ENCODE measurements around the gene ZBTB24. TPM values are rescaled to one million over a fixed set of nuclear protein-coding genes. Genes with fewer than 3 reads are reported as not detected.

The ZBTB24 gene
- total and polyA plus RNA-seq, 2 of the 13 experiments (the other 11 are each of a cell fraction or from before 2014, with no cell fraction given), result 1.5 to 6.2 TPM

DNA sequence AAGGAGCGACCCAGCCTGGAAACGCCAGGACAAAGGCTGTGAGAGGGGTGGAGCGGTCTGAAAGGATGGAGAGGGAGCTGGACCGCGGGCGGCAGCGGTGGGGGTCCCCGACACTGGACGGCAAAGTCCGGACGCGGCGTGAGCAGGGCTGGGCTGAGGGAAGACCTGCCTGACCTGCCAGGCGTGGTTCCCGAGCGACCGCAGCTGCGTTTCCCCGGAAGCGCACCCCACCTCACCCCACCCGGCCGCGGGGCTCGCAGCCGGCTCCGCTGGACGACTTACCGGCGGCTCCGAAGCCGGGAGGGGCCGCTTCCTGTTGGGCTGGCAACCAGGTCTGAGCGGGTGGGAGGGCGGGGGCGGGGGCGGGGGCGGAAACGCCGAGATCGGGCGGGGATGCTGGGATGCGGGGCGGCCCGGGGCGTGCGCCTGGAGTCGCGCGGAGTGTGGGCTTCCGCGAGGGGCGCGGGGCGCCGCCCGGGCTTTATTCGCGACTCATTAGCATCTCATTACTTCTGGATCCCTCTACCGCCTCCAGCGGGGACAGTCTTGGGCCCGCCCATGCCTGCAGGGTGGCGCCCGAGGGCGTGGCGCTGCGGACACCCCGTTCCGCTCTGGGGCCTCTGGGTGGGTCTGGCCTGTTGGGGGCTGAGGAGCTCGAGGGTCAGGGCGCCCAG, 27.4 kb downstream of the ZBTB24 start, which contains the start of gene MICAL1:
TSS of gene MICAL1 (minus strand) at position 336 of the 674 bp plus-strand sequence. CDS start 1,576 bp downstream, outside the sequence.
- peak within 1 kb of the TSS; percentile 64 for H3K9ac ChIP-seq (ENCODE audit: insufficient read depth, low read depth, low read length)
- peak within 1 kb of the TSS; percentile 78 for H3K4me2 ChIP-seq (ENCODE audit: low read depth, low read length)
- 0% methylated on average over 5 of the region's 70 CpGs for WGBS (ENCODE audit: low lambda C conversion rate)
- no peaks in the 10 kb centered on the region for H3K27me3 ChIP-seq (ENCODE audit: control insufficient read depth in 1 of 2, insufficient read depth in 2 of 2, low read length in 2 of 2)
- no peaks in the 10 kb centered on the region for H3K9me3 ChIP-seq (ENCODE audit: low read length)
- peaks cover 20% of the 10 kb centered on the region for H3K4me1 ChIP-seq (ENCODE audit: insufficient read depth, low read length)
- no peaks in the 10 kb centered on the region; a peak in 1 of 5 replicates for H3K36me3 ChIP-seq (replicated peaks in 1 of 2; ENCODE audit: control insufficient read depth in 1 of 2, insufficient read depth in 2 of 2, low read length in 2 of 2)
- no peaks in the 10 kb centered on the region for H4K20me1 ChIP-seq (ENCODE audit: insufficient read depth, low read length)
- no peak within 1 kb of the TSS for H3K27ac ChIP-seq (ENCODE audit: extremely low read length, insufficient read depth, low read length)
- peak; percentile 30 for DNase-seq (ENCODE audit: low spot score)
- H2AFZ ChIP-seq (ENCODE audit: low read length), result no peak within 1 kb of the TSS
- no peaks in the 10 kb centered on the region for H3K79me2 ChIP-seq (ENCODE audit: insufficient read depth, low read length)
- ChIA-PET POLR2A (interaction anchor here (0.6 to 5.4 kb wide), 2 partner anchors 12 to 14 kb away, joined by 3 to 22 read pairs; partner anchors contain the start of genes PPIL6 and SMPD2), CTCF (ENCODE audit: low intra/inter-chr PET ratio, low total read pairs) (no interaction called here)
- peak; percentile 89 for ATAC-seq
- peak within 1 kb of the TSS; percentile 66 to 92 (median 90) for H3K4me3 ChIP-seq (replicated peaks in 1 of 3; ENCODE audit: insufficient read depth in 1 of 3, low read depth in 2 of 3, low read length in 3 of 3)
- FAIRE-seq, result no peak
- no TSS peak for BruUV-seq (replicated peaks)
- in situ Hi-C loops (cut with HindIII; ENCODE audit: extremely low pct_ligation_motif_present, low pct_unique_long_range_greater_than_20kb) (no loop called here), intact Hi-C loops (cut with micrococcal nuclease; ENCODE audit: unreplicated experiment) (loop anchor here (1.0 to 5.0 kb wide), 2 partner anchors 14 to 268 kb away; no protein-coding TSS in a partner anchor)
- TF ChIP-seq, protein P1, sequence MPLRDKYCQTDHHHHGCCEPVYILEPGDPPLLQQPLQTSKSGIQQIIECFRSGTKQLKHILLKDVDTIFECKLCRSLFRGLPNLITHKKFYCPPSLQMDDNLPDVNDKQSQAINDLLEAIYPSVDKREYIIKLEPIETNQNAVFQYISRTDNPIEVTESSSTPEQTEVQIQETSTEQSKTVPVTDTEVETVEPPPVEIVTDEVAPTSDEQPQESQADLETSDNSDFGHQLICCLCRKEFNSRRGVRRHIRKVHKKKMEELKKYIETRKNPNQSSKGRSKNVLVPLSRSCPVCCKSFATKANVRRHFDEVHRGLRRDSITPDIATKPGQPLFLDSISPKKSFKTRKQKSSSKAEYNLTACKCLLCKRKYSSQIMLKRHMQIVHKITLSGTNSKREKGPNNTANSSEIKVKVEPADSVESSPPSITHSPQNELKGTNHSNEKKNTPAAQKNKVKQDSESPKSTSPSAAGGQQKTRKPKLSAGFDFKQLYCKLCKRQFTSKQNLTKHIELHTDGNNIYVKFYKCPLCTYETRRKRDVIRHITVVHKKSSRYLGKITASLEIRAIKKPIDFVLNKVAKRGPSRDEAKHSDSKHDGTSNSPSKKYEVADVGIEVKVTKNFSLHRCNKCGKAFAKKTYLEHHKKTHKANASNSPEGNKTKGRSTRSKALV (CRISPR knock-in tag; IDR thresholded peaks at IDR 0.05), result no peak
- TF ChIP-seq, protein P2, sequence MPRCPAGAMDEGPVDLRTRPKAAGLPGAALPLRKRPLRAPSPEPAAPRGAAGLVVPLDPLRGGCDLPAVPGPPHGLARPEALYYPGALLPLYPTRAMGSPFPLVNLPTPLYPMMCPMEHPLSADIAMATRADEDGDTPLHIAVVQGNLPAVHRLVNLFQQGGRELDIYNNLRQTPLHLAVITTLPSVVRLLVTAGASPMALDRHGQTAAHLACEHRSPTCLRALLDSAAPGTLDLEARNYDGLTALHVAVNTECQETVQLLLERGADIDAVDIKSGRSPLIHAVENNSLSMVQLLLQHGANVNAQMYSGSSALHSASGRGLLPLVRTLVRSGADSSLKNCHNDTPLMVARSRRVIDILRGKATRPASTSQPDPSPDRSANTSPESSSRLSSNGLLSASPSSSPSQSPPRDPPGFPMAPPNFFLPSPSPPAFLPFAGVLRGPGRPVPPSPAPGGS (CRISPR knock-in tag; IDR thresholded peaks at IDR 0.05), result peak; percentile 2; the same call in 1 of the 2 replicates
- TF ChIP-seq SP1 (IDR thresholded peaks at IDR 0.05), result no peak
- TF ChIP-seq SP1 (CRISPR knock-in tag; IDR thresholded peaks at IDR 0.05), result peak; percentile 39; the same call in 1 of the 2 replicates
- TF ChIP-seq, protein P3, sequence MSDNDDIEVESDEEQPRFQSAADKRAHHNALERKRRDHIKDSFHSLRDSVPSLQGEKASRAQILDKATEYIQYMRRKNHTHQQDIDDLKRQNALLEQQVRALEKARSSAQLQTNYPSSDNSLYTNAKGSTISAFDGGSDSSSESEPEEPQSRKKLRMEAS (IDR thresholded peaks at IDR 0.05), result 0 out of 2 replicates have a peak, but pooled peaks have one; percentile 29
- 0 out of 2 replicates have a peak, but pooled peaks have one; percentile 25 for TF ChIP-seq KAT8 (CRISPR knock-in tag; IDR thresholded peaks at IDR 0.05)
- TF ChIP-seq ZFY (CRISPR knock-in tag; IDR thresholded peaks at IDR 0.05), result peak; percentile 61
- TF ChIP-seq ZMYM4 (CRISPR knock-in tag; IDR thresholded peaks at IDR 0.05), result peak; percentile 12; the same call in 1 of the 2 replicates
- TF ChIP-seq, protein P4, sequence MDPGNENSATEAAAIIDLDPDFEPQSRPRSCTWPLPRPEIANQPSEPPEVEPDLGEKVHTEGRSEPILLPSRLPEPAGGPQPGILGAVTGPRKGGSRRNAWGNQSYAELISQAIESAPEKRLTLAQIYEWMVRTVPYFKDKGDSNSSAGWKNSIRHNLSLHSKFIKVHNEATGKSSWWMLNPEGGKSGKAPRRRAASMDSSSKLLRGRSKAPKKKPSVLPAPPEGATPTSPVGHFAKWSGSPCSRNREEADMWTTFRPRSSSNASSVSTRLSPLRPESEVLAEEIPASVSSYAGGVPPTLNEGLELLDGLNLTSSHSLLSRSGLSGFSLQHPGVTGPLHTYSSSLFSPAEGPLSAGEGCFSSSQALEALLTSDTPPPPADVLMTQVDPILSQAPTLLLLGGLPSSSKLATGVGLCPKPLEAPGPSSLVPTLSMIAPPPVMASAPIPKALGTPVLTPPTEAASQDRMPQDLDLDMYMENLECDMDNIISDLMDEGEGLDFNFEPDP (CRISPR knock-in tag; conservative IDR thresholded peaks at IDR 0.05), result 0 out of 2 replicates have a peak, but pooled peaks have one; percentile 37
- TF ChIP-seq SAFB2 (CRISPR knock-in tag; IDR thresholded peaks at IDR 0.05; ENCODE audit: borderline replicate concordance, low read depth), result 0 out of 2 replicates have a peak, but pooled peaks have one; percentile 38
- peak; percentile 97 for TF ChIP-seq ZNF777 (CRISPR knock-in tag; IDR thresholded peaks at IDR 0.05)
- no peak for TF ChIP-seq IRX3 (CRISPR knock-in tag; IDR thresholded peaks at IDR 0.05; ENCODE audit: borderline replicate concordance, low read depth)
- TF ChIP-seq CCDC6 (CRISPR knock-in tag; IDR thresholded peaks at IDR 0.05), result 0 out of 2 replicates have a peak, but pooled peaks have one; percentile 7
- TF ChIP-seq CENPT (CRISPR knock-in tag; IDR thresholded peaks at IDR 0.05; ENCODE audit: low read depth), result peak; percentile 20; the same call in 1 of the 2 replicates
- no peak for TF ChIP-seq PAWR (CRISPR knock-in tag; IDR thresholded peaks at IDR 0.05; ENCODE audit: borderline replicate concordance)
- TF ChIP-seq, protein P5, sequence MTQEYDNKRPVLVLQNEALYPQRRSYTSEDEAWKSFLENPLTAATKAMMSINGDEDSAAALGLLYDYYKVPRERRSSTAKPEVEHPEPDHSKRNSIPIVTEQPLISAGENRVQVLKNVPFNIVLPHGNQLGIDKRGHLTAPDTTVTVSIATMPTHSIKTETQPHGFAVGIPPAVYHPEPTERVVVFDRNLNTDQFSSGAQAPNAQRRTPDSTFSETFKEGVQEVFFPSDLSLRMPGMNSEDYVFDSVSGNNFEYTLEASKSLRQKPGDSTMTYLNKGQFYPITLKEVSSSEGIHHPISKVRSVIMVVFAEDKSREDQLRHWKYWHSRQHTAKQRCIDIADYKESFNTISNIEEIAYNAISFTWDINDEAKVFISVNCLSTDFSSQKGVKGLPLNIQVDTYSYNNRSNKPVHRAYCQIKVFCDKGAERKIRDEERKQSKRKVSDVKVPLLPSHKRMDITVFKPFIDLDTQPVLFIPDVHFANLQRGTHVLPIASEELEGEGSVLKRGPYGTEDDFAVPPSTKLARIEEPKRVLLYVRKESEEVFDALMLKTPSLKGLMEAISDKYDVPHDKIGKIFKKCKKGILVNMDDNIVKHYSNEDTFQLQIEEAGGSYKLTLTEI (CRISPR knock-in tag; conservative IDR thresholded peaks at IDR 0.05), result no peak
- TF ChIP-seq, protein P6, sequence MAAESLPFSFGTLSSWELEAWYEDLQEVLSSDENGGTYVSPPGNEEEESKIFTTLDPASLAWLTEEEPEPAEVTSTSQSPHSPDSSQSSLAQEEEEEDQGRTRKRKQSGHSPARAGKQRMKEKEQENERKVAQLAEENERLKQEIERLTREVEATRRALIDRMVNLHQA (CRISPR knock-in tag; IDR thresholded peaks at IDR 0.05), result no peak
